Duodenal mucosa (tissue), 2 donors: Measurements from ENCODE around the gene TMEM40.

Experiments used
- H3K27ac ChIP-seq: one replicate; pipeline ENCODE4 v1.7.0; 2013; ENCODE audit warnings: low read depth, low read length
- H3K27me3 ChIP-seq, 2 donors: one replicate each; pipeline ENCODE4 v1.7.0; 2013; ENCODE audit warnings: low read length in 2 of 2, control low read depth in 1 of 2; ENCODE audit not compliant: insufficient read depth in 2 of 2, control insufficient read depth in 1 of 2
- H3K36me3 ChIP-seq, 2 donors: one replicate each; pipeline ENCODE4 v1.7.0; 2013; ENCODE audit warnings: low read length in 2 of 2, control low read depth in 1 of 2; ENCODE audit not compliant: insufficient read depth in 2 of 2, control insufficient read depth in 1 of 2
- H3K4me1 ChIP-seq, 2 donors: one replicate each; pipeline ENCODE4 v1.7.0; 2013; ENCODE audit warnings: low read length in 2 of 2, control low read depth in 1 of 2; ENCODE audit not compliant: insufficient read depth in 2 of 2, control insufficient read depth in 1 of 2
- H3K4me3 ChIP-seq, 2 donors: one replicate each; pipeline ENCODE4 v1.7.0; 2013; ENCODE audit warnings: low read length in 2 of 2, low read depth in 1 of 2
- H3K9ac ChIP-seq, 2 donors: one replicate each; pipeline ENCODE4 v1.7.0; 2013; ENCODE audit warnings: low read length in 2 of 2, low read depth in 1 of 2
- H3K9me3 ChIP-seq, 2 donors: one replicate each; pipeline ENCODE4 v1.7.0; 2013; ENCODE audit warnings: low read length in 2 of 2, control low read depth in 1 of 2; ENCODE audit not compliant: control insufficient read depth in 1 of 2

Gene TMEM40

DNA sequence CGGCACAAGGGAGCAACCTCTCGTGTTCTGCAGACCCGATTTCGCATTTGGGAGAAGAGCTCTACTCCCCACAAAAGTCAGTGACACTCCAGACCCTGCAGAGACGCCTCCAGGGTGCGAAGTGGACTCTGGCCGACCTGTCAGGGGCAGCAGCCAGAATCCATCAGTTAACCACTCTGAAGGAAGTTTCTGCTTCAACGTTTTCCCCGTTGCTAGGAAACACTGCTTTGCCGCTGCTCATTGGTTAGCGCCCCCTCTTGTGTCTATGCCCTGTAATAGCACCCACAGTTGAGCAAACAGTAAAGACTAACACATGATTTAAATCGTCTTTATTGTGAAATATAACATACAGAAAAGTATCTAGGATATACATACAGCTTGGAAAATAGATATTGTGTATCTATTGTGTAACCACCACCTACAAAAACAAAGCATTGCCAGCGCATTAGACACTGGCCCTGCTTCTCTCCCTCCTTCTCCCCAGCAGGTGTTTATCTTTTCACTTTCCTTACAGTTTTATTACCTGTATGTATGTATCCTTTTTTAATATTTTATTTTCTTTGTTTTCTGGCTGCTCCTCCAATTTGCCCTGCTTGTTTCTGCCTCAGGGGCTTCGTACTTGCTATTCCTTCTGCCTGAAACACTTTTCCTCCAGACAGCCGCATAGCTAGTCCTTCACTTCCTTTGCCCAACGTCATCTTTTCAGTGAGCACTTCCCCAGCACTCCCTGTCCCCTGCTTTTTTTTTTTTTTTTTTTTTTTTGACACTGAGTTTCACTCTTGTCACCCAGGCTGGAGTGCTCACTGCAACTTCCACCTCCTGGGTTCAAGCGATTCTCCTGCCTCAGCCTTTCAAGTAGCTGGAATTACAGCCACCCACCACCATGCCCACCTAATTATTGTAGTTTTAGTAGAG, 38.8 kb downstream of the TMEM40 start:
- no peaks in the 10 kb centered on the region for H3K36me3 ChIP-seq
- H3K9me3 ChIP-seq = no peaks in the 10 kb centered on the region
- H3K4me1 ChIP-seq = peaks cover 4 to 17% of the 10 kb centered on the region in 2 donors
- H3K27me3 ChIP-seq = no peaks in the 10 kb centered on the region
- no peak overlapping the region for H3K9ac ChIP-seq
- H3K4me3 ChIP-seq = peak overlapping the region; percentile 45 to 56
- H3K27ac ChIP-seq = no peak overlapping the region

DNA sequence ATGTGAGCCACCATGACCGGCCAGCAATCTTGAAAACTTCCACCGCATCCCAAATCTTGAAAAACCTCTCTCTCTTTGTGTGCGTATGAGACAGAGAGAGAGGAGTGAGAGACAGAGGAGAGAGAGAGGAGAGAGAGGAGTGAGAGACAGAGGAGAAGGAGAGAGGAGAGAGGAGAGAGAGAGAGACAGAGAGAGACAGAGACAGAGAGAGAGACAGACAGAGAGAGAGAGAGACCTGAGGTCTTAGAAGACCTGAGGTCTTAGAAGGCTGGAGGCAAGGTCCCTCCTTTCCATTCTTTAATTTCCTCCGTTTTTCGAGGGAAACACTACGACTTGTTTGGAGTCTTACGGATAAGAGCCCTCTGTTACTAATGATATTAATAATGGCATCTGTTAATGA, 39.5 kb downstream of the TMEM40 start:
- H3K27ac ChIP-seq = no peak overlapping the region
- H3K4me3 ChIP-seq = peak overlapping the region; percentile 45 to 56
- H3K9ac ChIP-seq = no peak overlapping the region
- H3K36me3 ChIP-seq = no peaks in the 10 kb centered on the region
- H3K27me3 ChIP-seq = no peaks in the 10 kb centered on the region
- H3K4me1 ChIP-seq = peaks cover 4 to 17% of the 10 kb centered on the region in 2 donors
- H3K9me3 ChIP-seq = no peaks in the 10 kb centered on the region

DNA sequence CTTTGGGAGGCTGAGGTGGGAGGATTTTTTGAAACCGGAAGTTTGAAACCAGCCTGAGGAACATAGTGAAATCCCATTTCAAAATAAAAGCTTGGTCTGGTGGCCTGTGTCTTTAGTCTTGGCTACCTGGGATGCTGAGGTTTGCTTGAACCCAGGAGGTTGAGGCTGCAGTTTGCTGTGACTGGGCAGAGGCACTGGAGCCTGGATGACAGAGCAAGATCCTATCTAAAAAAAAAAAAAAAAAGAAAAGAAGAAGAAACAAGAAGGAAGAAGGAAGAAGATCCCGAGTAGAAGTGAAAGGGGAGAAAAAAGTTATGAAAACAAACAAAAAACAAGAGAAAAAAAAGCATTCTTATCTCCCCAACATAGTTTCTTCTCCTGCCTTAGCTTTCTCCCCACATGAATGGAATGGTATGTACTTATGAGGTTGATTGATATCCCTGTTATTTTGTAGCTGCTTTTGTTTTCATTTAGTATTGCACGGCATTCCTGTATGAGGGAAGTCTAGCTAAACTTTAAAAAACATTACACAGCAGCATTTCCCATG, 42.4 kb downstream of the TMEM40 start:
- Histone ChIP-seq H3K4me1 (peaks cover 4 to 10% of the 10 kb centered on the region in 2 donors), H3K36me3 (no peaks in the 10 kb centered on the region), H3K27ac (no peak overlapping the region), H3K27me3 (no peaks in the 10 kb centered on the region), H3K4me3 (no peak overlapping the region), H3K9ac (no peak overlapping the region), H3K9me3 (no peaks in the 10 kb centered on the region)

DNA sequence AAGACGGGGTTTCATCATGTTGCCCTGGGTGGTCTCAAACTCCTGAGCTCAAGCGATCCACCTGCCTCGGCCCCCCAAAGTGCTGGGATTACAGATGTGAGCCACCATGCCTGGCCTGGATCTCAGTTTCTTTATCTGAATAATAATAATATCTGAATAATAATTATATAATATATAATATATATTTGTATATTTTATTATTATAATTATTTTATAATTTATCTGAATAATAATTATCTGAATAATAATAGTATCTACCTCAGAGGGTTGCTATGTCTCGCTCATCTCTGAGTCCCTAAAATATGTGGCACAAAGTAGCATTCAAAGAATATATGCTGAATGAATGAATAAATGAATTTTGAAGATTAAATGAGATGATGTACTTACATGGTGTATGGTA, 44.8 kb downstream of the TMEM40 start:
- no peaks in the 10 kb centered on the region for H3K27me3 ChIP-seq
- H3K36me3 ChIP-seq = no peaks in the 10 kb centered on the region
- no peaks in the 10 kb centered on the region for H3K4me1 ChIP-seq
- H3K9ac ChIP-seq = no peak overlapping the region
- H3K9me3 ChIP-seq = no peaks in the 10 kb centered on the region
- H3K27ac ChIP-seq = no peak overlapping the region
- H3K4me3 ChIP-seq = no peak overlapping the region

DNA sequence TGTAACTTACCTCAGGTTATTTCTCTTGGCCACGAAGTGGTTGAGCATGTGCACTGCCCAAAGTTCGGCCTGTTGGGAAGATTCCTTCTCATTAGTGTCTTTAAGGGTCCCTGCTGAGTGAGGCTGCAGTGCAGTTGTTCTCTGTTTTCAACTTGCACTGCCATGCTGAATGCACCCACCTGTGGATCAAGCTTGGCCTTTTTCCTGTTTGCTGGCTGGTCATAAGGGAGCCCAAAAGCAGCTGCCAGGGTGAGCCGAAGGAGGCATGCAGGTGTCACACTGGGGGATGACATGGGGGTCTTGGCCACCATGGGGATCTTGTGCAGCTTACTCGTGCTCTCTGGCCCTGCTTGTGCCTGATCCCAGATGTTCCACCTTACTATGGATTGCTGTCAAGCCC, 49.0 kb downstream of the TMEM40 start:
- H3K27ac ChIP-seq = no peak overlapping the region
- no peak overlapping the region for H3K9ac ChIP-seq
- H3K27me3 ChIP-seq = no peaks in the 10 kb centered on the region
- no peaks in the 10 kb centered on the region for H3K4me1 ChIP-seq
- H3K9me3 ChIP-seq = no peaks in the 10 kb centered on the region
- no peaks in the 10 kb centered on the region for H3K36me3 ChIP-seq
- no peak overlapping the region for H3K4me3 ChIP-seq

DNA sequence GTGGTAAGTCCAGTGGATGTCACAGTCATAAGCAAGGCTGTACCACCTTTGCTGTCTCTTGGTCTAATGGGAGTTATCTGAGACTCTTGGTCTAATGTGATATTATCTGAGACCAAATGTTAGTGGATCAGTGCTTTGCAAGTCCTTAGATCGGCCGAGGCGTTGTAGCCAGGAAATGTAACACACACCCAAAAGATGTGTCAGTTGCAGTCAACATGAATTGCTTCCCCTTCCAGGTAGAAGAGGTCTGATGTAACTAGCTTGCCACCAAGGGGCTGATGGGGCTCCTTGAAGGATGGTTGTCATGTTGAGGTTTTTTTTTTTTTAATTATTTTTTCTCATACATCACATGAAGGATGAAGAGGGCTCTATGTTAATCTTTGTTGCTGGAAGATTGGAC, 49.7 kb downstream of the TMEM40 start:
- H3K36me3 ChIP-seq = no peaks in the 10 kb centered on the region
- H3K27ac ChIP-seq = no peak overlapping the region
- H3K27me3 ChIP-seq = no peaks in the 10 kb centered on the region
- no peak overlapping the region for H3K4me3 ChIP-seq
- H3K9me3 ChIP-seq = no peaks in the 10 kb centered on the region
- no peak overlapping the region for H3K9ac ChIP-seq
- H3K4me1 ChIP-seq = no peaks in the 10 kb centered on the region

DNA sequence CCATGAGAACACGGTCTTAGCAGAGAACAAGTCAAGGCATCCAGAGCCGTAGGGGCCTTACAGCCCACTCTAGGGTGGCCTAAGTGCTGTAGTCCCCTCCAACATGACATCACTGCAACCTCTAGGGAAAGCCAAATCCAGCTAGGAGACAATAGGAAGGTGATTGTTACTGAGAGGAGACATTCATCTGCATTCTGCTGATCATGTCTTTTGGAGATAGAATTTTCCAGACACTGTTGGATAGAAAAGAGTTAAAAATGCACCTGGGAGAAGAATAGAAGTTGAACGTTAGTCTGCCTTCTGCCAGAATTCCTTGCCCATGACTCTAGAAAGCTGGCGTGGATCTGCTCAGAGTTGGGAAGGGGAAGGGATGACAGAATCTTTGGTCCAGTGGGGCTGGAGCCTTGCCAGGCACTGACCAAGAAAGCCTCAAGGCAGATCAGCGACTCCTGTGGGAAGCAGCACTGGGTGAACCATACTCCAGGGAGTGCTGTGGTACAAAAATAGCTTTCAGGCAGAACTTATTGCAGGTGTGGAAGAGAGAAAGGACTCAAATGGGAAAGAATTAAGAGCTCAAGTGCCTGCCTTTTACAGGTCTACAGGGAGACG, 50.4 kb downstream of the TMEM40 start:
- Histone ChIP-seq H3K27me3 (no peaks in the 10 kb centered on the region), H3K36me3 (no peaks in the 10 kb centered on the region), H3K4me1 (peaks cover 3 to 4% of the 10 kb centered on the region in 2 donors), H3K9ac (no peak overlapping the region), H3K9me3 (no peaks in the 10 kb centered on the region), H3K4me3 (no peak overlapping the region), H3K27ac (no peak overlapping the region)

DNA sequence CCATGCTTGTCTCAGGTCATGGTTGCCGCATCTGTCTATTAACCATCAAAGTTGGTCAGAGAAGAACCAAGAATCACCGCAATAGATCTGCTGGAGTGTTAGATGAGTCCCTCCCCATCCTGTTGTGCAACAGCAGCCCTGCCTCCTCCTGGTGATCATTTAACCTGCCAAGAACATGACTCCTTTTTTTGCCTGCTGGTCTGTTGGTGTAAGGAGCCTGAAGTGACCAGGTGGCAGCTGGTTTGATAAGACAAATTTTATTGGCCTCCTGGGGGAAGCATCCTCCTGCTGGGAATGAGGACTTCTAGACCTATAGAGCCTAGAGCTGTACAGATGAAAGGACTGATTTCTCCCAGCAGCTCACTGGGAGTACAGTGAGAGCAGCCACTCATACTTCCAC, 51.6 kb downstream of the TMEM40 start:
- no peak overlapping the region for H3K27ac ChIP-seq
- peaks cover 8 to 15% of the 10 kb centered on the region in 2 donors for H3K4me1 ChIP-seq
- no peaks in the 10 kb centered on the region for H3K27me3 ChIP-seq
- no peak overlapping the region for H3K9ac ChIP-seq
- no peaks in the 10 kb centered on the region for H3K9me3 ChIP-seq
- no peaks in the 10 kb centered on the region for H3K36me3 ChIP-seq
- H3K4me3 ChIP-seq = no peak overlapping the region

DNA sequence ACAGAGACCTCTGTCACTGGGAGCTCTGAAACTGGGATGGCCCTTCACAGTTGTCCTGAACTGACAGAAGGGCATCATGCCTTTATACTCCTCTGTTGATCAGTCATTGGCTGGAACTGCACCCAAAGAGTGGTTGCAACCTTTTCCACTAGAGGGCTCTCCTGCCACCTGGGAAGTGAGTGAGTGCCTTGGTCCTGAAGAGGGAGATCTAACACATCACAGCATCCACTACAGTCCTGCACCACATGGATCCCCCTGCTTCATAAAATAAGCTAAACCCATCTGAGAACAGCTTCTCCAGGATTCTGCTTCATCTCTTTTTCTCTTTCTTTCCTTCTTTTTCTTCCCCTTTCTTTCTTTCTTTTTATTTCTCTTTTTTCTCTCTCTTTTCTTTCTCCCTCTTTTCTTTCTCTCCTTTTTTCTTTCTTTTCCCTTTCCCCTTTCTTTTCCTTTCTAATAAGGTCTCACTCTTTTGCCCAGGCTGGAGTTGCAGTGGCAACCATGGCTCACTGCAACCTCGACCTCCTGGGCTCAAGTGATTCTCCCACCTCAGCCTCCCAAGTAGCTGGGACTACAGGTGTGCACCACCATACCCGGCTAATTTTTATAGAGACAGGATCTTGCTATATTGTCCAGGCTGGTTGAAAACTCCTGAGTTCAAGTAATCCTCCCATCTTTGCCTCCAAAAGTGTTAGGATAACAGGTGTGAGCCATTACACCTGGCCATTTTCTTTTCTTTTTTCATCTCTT, 52.4 kb downstream of the TMEM40 start:
- Histone ChIP-seq H3K27ac (no peak overlapping the region), H3K27me3 (no peaks in the 10 kb centered on the region), H3K4me3 (no peak overlapping the region), H3K36me3 (no peaks in the 10 kb centered on the region), H3K9ac (no peak overlapping the region), H3K9me3 (no peaks in the 10 kb centered on the region), H3K4me1 (peaks cover 11 to 16% of the 10 kb centered on the region in 2 donors)

DNA sequence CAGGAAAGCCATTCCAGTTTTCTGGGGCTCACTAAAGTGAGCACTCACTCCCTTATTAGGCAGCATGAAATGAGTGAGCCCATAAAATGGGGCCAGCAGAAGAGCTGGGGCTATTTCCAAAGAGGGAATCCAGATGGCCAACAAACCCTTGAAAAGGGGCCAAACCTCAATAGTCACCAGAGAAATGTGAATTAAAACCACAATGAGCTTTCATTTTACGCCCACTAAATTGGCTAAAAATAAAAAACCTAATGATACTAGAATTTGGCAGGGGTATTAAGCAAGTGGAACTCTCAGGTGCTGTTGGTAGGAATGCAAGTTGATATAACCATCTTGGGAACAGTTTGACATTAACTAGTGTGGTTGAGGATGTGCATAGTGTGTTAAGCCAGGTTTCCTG, 53.1 kb downstream of the TMEM40 start:
- Histone ChIP-seq H3K36me3 (no peaks in the 10 kb centered on the region), H3K27me3 (no peaks in the 10 kb centered on the region), H3K27ac (no peak overlapping the region), H3K4me3 (no peak overlapping the region), H3K9ac (no peak overlapping the region), H3K4me1 (peaks cover 11 to 19% of the 10 kb centered on the region in 2 donors), H3K9me3 (no peaks in the 10 kb centered on the region)
